IPS DF 19.7 (cell line): ENCODE results near the gene RGSL1.

Experiments
- DNase-seq: peaks from one replicate; pipeline ENCODE4 v3.0.0-alpha.2; 2013; ENCODE audit warnings: low read depth, low spot score

RGSL1 gene

DNA sequence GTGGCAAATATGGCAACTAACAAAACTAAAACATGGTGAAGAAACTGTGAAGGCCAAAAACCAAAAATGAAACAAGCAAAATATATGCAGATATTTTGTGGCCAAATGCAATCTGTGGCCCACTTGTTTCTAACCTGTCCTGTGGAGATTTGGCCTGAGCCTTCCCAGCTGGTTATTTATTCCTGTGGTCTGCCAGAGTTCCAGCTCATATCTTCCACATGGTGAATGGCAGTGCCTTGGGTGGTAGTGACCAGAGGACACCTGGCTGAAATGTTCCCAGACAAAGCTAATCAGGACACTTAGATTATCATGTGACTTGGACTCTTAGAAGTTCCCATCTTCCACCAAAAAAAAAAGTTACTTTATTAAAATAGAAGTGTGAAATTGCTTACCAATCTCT, 99.4 kb downstream of the RGSL1 start:
- DNase-seq = no peak

DNA sequence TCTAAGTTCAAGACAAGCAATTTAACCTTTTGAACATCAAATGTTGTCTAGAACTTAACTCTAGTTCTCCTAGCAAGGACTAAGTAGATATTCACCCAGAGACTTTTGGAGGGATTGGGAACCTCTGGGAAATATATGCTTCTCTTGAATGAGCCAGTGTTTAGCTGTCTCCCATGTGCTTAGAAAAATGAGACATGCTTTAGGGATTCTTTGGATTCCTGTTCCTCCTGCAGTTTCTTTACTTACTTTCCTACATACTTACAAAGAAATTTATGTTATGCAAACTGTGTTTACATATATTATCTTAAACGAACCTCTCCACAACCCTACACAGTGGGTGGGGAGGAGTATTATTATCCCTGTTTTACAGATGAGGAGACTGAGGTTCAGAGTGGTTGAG, 99.9 kb downstream of the RGSL1 start:
- no peak for DNase-seq

DNA sequence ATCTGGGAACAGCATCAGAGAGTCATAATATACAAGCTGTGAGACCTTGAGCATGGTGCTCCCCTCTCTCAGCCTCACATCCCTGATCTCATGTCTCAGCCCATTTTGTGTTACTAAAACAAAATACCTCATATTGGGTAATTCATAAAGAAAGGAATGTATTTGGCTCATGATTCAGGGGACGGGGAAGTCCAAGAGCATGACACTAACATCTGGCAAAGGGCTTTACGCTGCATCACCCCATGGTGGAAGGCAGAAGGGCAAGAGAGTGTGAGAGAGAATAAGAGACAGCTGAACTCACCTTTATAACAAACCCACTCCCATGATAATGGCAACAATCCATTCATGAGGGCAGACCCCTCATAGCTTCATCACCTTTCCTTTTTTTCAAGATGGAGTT, 102.6 kb downstream of the RGSL1 start:
- no peak for DNase-seq

DNA sequence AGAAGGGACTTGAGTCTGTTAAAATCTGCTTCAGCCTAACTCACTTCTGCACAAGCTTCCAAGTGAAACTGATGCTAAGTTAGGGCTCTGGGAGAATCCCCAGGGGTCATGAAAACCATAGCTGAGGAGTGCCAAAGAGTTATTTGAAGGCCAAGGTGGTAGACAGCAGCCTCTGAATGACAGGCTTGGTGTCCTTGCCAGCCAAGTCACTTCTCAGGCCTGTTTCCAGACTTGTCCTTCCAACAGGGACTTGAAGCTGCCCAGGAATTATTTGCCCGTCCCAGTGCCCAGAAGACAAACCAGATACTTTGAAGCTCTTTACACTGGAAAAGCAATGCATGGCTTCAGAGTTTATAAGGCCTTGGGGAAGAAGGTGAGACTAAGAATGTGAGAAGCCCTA, 105.5 kb downstream of the RGSL1 start:
- DNase-seq = no peak

DNA sequence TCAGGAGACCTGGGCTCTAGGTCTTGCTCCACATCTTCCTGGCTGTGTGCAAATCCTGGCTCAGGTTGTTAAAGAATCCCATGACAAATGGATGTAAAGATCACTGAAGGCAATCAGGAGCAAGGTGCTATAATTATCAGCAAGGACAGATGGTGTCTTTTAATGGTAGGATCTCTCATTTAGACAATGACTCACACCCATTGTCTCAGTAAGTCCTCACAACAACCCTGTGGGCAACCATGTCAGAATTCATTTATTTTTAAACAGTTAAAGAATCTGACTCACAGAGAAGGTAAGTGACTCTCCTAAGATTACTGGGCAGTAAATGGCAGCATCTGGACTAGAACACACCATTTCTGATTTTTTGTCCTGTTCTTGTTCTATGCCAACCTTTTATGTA, 106.3 kb downstream of the RGSL1 start:
- DNase-seq = no peak

DNA sequence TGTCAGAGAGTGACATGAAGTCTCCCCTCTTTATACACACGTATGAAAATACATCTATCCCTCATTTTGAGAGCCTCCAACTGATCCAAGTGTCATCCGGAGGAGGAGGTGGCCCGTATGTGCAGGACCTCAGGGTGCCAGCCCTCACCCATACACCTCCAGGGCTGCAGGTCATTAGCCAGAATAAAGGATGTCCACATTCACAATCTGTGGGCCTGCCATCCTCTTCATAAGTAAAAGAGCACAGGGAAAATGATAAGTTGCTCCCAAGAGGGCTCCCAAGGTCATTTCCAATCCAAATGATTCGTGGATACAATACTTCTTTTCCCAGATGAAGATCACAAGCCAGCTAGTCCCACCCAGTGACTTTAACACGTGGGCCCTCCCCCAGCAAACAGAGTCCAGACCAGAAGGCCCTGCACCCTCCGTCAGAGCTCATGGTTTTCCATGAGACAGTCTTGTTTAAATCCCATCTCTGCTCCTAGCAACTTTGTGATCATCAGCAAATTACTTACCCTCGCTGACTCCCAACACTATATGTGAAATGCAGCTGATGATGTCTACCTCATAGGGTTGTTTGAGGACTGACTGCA, 110.5 kb downstream of the RGSL1 start:
- no peak for DNase-seq

DNA sequence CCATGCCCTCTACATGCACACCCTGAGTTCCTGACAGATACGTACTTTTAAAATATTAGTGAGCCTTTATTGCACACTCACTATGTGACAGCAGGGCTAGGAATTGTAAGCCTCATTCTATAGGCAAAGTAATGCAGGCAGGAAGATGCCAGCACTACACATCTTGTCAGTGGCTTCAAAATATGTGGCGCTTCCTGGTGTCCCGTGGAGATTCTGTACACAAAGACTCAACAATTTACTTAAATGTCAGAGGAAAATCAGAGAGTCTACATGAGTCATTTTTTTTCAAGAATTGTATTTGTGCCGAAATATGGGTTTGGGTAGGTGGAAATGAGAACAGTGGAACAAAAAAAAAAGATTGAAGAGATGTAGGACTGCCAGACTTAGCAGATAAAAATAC, 111.5 kb downstream of the RGSL1 start:
- DNase-seq = no peak

DNA sequence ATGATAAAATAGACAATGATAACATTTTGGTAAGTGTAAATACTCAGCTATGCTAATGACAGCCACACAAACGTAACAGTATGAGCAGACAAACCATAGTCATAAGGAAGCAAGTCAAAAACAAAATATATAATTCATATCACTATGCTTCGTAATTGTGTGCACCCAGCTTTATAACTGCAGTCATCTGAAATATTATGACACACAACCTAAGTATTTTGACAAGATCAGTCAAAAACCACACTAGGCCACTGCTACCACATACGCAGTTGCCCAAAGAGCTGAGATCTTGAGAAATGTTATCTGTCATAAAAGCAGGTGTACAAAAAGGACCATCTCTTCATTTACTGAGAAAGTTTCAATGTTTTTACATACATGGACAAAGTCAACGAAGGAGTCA, 113.1 kb downstream of the RGSL1 start:
- no peak for DNase-seq

DNA sequence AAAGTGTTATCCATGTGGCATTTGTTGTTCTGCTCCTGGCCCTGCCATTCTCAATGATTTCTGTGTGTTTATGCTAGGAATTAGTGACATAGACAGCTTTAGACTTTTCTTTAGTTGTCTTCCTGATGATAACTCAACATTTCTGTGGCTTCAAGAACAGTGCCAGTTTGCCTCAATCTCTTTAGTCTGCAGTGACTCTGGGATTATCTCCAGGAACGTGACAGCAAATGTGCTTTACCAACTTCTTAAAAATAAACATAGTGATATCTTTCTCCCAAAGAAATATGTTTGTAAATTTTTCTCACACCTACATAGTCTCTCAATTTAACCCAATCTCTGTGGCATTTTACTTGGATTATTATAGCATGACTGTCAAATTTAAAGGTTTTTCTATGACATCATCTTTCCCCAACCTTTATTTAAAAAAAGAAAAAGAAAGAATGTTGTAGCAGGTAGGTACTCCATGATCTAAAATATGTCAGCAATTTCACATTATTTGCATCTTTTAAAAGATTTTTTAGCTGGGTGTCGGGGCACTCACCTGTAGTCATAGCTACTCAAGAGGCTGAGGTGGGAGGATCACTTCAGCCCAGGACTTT, 114.6 kb downstream of the RGSL1 start:
- DNase-seq = no peak

DNA sequence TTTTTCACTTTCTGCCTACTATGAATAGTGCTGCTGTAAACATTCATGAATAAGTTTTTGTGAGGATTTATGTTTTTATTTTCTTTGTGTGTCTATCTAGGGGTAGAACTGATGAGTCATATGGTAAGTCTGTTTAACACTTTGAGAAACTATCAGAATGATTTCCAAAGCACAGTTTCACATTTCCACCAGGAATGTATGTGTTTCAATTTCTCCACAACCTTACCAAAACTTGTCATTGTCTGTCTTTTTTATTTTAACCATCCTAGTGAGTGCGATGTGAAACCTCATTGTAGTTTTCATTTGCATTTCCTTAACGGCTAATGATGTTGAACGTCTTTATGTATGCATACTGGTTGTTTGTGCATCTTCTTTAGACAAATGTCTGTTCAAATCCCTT, 115.6 kb downstream of the RGSL1 start:
- DNase-seq = no peak

DNA sequence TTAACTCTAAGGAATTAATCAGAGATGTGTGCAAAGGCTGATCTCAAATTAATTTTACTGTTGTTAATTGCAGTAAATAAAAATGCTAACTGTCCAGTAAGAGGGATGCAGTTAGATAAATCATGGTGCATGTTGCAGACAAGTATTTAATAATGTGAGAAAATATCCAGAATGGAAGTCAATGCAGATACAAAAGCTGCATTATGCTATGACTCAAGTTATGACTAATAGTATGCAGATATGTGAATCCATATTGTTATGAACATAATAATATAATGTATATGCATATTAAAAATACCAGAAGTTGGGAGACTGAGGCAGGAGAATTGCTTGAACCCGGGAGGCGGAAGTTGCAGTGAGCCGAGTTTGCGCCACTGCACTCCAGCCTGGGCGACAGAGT, 117.7 kb downstream of the RGSL1 start:
- no peak for DNase-seq

DNA sequence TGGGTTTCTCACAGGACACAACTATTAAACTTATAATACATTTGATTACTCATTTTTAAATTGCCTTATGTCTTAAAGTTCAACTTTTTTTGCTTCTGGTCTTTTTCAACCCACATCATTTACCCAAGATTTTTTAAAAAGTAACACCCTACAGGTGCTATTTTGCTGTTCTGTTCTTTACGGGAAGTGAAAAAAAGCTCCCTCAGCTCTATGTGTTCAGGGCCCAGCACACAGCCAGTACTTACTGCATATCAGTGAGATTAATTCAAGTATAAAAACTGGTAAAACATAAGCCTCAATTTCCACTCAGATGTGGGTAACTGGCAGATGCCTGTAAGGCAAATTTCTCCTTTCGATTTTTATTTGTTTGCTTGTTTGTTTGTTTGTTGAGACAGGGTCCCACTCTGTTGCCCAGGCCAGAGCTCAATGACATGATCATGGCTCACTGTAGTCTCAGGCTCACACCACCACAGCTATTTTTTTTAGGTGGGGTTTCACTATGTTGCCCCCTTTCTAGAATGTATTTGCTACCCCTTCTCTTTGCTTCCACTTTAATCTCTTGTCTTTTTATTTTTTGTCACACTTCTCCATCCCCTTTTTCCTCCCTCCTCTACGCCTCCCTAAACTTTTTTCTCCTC, 118.8 kb downstream of the RGSL1 start:
- no peak for DNase-seq

DNA sequence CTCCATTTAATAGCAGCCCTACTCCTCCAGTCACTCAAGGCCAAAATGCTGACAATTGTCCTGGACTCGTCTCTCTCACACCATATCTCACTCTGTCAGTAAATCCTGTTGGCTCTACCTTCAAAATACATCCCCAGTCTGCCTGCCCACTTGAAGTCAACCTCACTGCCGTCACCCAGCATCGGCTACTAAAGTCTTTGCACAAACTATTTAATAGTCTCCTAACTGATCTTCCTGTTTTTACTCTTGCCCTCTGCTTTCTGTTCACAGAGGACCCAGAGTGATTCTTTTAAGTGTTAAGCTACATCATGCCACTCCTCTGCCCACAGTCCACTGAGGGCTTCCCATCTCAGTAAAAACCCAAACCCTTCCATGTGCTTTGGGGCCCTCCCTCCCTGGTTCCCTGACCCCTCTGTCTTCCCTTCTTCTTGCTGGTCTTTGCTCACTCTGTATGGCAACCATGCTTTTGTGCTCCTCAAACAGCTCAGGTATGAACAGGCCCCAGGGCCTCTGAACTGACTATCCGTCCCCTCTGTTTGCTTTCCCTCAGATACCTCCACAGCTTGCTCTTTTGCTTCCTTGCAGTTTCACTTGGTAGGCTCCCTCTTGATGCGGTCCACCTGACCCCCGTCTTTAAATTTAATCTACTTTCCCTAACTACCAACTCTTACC, 120.1 kb downstream of the RGSL1 start:
- DNase-seq = no peak

DNA sequence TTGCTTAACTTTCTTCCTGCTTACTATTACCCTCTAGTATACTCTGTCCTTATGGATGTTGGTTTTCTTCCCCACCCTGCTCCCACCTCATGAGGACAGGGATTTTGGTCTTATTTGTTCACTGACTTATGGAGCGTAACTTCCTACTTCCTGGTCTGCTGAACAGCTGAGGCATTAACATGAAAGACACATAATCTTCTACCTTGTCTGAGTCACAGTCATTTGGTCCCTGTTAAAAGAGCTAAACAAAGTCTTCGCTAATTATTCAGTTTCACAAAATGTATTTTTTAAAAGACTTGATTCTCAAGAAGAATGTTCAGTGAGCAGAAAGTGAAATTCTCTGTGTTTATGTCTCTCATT, 120.6 kb downstream of the RGSL1 start:
- DNase-seq = no peak

DNA sequence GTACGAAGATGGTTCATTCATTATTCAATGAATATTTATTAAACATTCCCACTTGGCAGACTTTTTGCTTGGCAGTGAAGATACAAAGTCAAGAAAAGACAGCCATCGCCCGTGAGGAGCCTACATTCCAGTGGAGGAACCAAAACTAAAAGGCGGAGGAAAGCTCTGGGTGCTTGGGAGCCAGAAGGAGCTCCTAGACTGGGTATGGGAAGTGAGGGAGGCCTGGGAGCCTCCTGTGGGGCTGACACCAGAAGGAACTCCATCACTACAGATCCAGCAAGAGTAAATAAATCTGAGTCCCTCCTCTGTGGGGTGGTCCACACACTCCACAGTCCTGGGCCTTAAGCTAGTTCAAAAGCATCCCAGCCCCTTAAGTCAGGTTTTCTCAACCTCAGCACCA, 124.2 kb downstream of the RGSL1 start:
- no peak for DNase-seq

DNA sequence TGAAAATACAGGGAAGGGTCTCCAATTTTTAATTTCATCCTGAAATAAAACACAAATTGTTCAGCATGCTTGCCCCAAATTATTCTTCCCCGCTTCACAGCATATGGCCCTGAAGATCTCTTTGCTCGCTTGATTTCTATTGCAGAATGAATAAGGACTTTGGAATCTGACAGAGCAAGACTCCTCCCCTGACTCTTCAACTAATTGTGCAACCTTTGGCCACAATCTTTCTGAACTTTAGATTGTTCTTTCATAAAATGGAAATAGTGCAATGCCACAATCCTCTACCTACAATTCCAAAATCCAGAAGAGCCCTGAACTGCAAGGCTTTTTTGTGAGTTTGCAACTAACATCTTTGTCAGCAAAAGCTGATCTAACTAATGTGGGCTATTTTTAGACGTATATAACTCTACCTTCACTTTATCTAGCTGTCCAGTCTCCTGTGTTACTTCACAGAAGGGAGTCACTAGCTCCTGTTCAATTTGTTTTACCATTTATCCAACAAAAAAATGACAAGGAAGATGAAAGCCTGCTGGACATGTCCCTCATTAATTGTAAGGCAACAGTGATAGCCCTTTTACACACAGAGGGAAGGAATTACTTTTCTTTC, 125.7 kb downstream of the RGSL1 start:
- no peak for DNase-seq

DNA sequence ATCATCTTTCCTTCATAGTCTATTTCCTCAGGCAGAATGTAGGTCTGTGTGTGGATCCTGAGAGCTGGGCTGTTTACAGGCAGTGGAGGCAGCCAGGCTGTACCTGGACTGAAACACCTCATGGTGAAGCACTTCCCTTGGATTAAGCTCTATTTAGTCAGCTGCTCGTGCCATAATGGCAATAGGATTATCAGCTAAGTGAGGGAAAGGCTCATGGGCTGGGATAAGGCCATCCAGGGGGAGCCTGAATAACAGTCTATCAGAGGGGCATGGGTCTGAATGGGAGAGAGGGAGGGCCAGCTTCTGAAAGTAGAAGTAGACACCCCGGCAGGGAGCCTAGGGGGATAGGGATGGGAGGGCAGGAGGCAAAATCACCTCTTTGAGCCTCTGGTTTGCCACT, 130.8 kb downstream of the RGSL1 start:
- DNase-seq = no peak

DNA sequence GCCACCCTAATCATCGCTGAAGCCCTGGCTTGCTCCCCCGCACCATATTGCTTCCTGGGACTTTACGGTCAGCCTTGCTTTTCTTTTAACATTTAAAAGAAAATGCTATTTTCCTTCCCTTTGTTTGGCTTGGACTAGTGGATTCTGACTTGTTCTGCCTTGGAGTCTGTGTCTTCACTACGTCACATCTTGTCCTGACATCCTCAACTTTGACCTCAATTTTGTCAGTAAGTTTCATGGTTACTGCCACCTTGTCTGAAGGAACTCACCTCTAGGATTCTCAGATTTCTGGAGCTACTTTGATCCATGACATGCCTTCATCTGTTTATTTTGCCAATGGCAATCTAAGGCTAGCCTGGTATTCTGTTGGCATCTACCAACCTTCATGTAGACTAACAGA, 134.8 kb downstream of the RGSL1 start:
- no peak for DNase-seq

DNA sequence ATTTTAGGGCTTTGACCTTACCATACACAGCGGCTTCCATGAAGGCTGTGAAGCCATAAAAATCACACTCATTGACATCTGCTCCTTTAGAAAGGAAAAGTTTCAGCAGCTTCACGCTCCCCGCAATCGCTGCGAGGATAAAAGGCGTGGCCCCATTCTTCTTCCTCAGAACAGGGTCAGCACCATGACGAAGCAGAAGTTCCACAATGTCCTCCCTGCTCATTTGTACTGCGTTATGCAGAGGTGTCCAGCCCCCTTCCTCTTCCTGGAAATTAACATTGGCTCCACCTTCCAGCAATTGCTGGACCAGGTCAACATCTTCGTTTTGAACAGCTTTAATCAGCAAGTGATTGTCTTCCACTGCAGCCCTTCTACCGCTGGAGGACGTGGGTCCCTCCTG, 136.4 kb downstream of the RGSL1 start:
- DNase-seq = no peak

DNA sequence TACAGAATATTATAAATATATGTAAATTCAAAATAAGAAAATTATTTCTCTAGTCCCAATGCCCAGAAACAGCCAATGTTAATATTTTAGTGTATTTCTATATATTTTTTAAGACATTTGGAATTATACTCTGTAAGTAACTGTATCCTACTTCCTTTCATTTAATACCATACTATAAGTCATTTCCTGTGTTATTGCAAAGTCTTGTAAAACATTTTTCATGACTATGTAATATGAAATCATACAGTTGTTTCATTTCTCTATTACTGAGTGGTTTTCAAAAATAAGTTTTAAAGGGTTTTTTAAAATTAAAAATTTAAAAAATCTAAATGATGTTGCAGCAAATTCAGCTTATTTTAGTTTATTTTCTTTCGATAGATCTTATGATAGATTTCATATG, 137.1 kb downstream of the RGSL1 start:
- no peak for DNase-seq

DNA sequence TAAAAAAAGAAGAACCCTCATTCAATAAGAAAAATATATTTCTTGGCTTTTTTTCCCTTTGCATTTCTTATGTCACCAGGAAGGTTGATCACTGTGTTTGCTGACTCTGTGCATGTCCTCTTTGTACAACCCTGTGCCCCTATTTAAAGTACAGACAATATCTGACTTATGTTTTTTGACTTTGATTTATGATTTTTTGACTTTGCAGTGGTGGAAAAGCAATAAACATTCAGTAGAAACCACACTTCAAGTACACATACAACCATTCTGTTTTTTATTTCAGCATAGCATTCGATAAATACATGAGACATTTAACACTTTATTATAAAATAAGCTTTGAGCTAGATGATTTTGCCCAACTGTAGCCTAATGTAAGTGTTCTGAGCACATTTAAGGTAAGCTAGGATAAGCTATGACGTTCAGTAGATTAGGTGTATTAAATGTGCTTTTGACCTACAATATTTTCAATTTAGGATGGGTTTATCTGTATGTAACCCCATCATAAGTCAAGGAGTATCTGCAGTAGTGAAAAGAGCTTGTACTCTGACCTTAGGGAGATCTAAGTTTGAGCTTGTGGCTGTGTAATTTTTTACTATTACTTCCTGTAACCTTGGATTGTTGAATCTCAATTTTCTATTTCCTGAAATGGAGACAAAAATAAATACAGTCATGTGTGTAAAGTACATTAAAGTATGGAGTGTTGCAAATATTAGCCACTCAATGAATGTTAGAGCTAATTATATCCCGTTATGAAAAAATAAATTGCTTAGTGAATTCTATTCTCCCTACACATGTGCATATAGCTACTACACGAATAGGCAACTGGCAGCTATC, 137.9 kb downstream of the RGSL1 start:
- DNase-seq = no peak
